SK-N-SH (cell line): ENCODE measurements around the gene OLFM2. TPM values are rescaled to one million over a fixed set of nuclear protein-coding genes. Genes with fewer than 3 reads are reported as not detected.

ENCODE experiments used
- CTCF ChIA-PET: fragments of 300-600, 350-600 bp; formaldehyde crosslinking; extraction: SDS; loops from one replicate; lab custom pipeline; 2021; lab: Yijun Ruan, JAX
- POLR2A ChIA-PET: fragments of 350-600 bp; sonication (Branson Sonifier 250); formaldehyde crosslinking; extraction: SDS; loops from one replicate; lab custom pipeline; 2020; ENCODE audit warnings: antibody characterized with exemption, inconsistent platforms; lab: Yijun Ruan, JAX
- DNase-seq: peaks from one replicate; pipeline ENCODE4 v3.0.0; 2012
- H2AFZ ChIP-seq: fragments of 200-600 bp; sonication (generic); 2 replicates; pipeline ENCODE4 v1.8.1; 2016; ENCODE audit warnings: antibody characterized with exemption, mild to moderate bottlenecking, low read depth
- H3F3A ChIP-seq: fragments of 200-600 bp; sonication (generic); replicated peaks from 2 replicates; pipeline ENCODE3; 2016; ENCODE audit warnings: antibody characterized with exemption, mild to moderate bottlenecking; ENCODE audit not compliant: insufficient read depth
- H3K27ac ChIP-seq, 2 experiments: fragments of 200-500 bp in 1 of 2; fragments of 200-600 bp in 1 of 2; sonication (Bioruptor generic) in 1 of 2; sonication (generic), shearing (Covaris generic) in 1 of 2; 2 replicates each; pipeline versions ENCODE4 v1.5.1 to v1.6.1; 2014 to 2016; ENCODE audit warnings: low read depth in 2 of 2, inconsistent platforms in 1 of 2, low read length in 1 of 2, mild to moderate bottlenecking in 1 of 2, mixed read lengths in 1 of 2
- H3K27me3 ChIP-seq: fragments of 200-600 bp; sonication (generic), shearing (Covaris generic); 2 replicates; pipeline ENCODE4 v1.6.1; 2016; ENCODE audit warnings: mixed run types; ENCODE audit not compliant: insufficient read depth
- H3K36me3 ChIP-seq, 2 experiments: fragments of 200-500 bp in 1 of 2; fragments of 200-600 bp in 1 of 2; sonication (Bioruptor generic) in 1 of 2; sonication (generic) in 1 of 2; replicated peaks in 1 of 2; 2 replicates each; pipeline versions ENCODE3 to v1.5.1; 2014 to 2016; ENCODE audit warnings: low read length in 1 of 2, mild to moderate bottlenecking in 1 of 2; ENCODE audit not compliant: insufficient read depth in 2 of 2, control insufficient read depth in 1 of 2
- H3K4me1 ChIP-seq, 2 experiments: fragments of 200-500 bp in 1 of 2; fragments of 200-600 bp in 1 of 2; sonication (Bioruptor generic) in 1 of 2; sonication (generic), shearing (Covaris generic) in 1 of 2; 2 replicates each; pipeline versions ENCODE4 v1.5.1 to v1.6.1; 2014 to 2016; ENCODE audit warnings: low read depth in 1 of 2, low read length in 1 of 2, mixed run types in 1 of 2; ENCODE audit not compliant: insufficient read depth in 2 of 2, control insufficient read depth in 1 of 2
- H3K4me2 ChIP-seq: fragments of 200-600 bp; sonication (generic), shearing (Covaris generic); 2 replicates; pipeline ENCODE4 v1.6.1; 2017; ENCODE audit warnings: mixed run types
- H3K4me3 ChIP-seq, 2 experiments: fragments of 200-500 bp in 1 of 2; fragments of 200-600 bp in 1 of 2; sonication (Bioruptor generic) in 1 of 2; sonication (generic), shearing (Covaris generic) in 1 of 2; 2 replicates each; pipeline versions ENCODE4 v1.5.1 to v1.8.1; 2014 to 2016; ENCODE audit warnings: low read depth in 2 of 2, inconsistent platforms in 1 of 2, low read length in 1 of 2, mild to moderate bottlenecking in 1 of 2, mixed read lengths in 1 of 2, moderate library complexity in 1 of 2
- H3K79me2 ChIP-seq: fragments of 200-600 bp; sonication (generic); 2 replicates; pipeline ENCODE4 v1.8.1; 2017; ENCODE audit warnings: mild to moderate bottlenecking; ENCODE audit not compliant: insufficient read depth
- H3K9ac ChIP-seq: fragments of 200-600 bp; sonication (generic); 2 replicates; pipeline ENCODE4 v1.6.1; 2017; ENCODE audit warnings: mixed run types
- H3K9me2 ChIP-seq: fragments of 200-600 bp; sonication (generic); 2 replicates; pipeline ENCODE4 v1.6.1; 2017; ENCODE audit warnings: mixed run types
- H3K9me3 ChIP-seq: fragments of 200-600 bp; sonication (generic); 2 replicates; pipeline ENCODE4 v1.6.1; 2017; ENCODE audit warnings: mixed run types, mild to moderate bottlenecking, moderate library complexity
- H4K20me1 ChIP-seq: fragments of 200-600 bp; sonication (generic); 2 replicates; pipeline ENCODE4 v1.6.1; 2017; ENCODE audit warnings: mild to moderate bottlenecking, mixed run types; ENCODE audit not compliant: insufficient read depth
- CHD2 ChIP-seq: fragments of 150-350 bp; IDR thresholded peaks from 2 replicates; pipeline ENCODE4 v1.6.1; 2018; ENCODE audit warnings: low read length; ENCODE audit not compliant: partially characterized antibody
- ELF1 ChIP-seq: IDR thresholded peaks from 2 replicates; pipeline ENCODE4 v1.4.0; 2012
- EZH2phosphoT487 ChIP-seq: fragments of 200-600 bp; sonication (generic); IDR thresholded peaks from 2 replicates; pipeline ENCODE4 v1.6.1; 2017; ENCODE audit warnings: low read depth, mixed run types, mild to moderate bottlenecking, antibody characterized with exemption, moderate library complexity, borderline replicate concordance
- FOSL2 ChIP-seq: IDR thresholded peaks from 2 replicates; pipeline ENCODE4 v1.4.0; 2012; ENCODE audit warnings: low read depth, mild to moderate bottlenecking, moderate library complexity, borderline replicate concordance
- FOXJ3 ChIP-seq: sonication (generic); formaldehyde crosslinking; IDR thresholded peaks from 2 replicates; pipeline ENCODE4 v1.5.1; 2020; ENCODE audit warnings: mild to moderate bottlenecking, missing genetic modification reagents
- MEF2A ChIP-seq: IDR thresholded peaks from 2 replicates; pipeline ENCODE4 v1.4.0; 2012; ENCODE audit warnings: low read depth, borderline replicate concordance
- MXI1 ChIP-seq: IDR thresholded peaks from 2 replicates; pipeline ENCODE4 v1.6.1; 2012; ENCODE audit warnings: mild to moderate bottlenecking, low read depth, low read length, improper control_type of control experiment
- POLR2AphosphoS5 ChIP-seq: IDR thresholded peaks from 2 replicates; pipeline ENCODE4 v1.6.1; 2012; ENCODE audit warnings: low read depth, low read length
- RAD21 ChIP-seq: IDR thresholded peaks from 2 replicates; pipeline ENCODE4 v1.6.1; 2012; ENCODE audit warnings: mild to moderate bottlenecking, low read length
- REST ChIP-seq: IDR thresholded peaks from 2 replicates; pipeline ENCODE4 v1.6.1; 2012; ENCODE audit warnings: mild to moderate bottlenecking, low read depth, low read length, moderate library complexity
- RFX5 ChIP-seq: IDR thresholded peaks from 2 replicates; pipeline ENCODE4 v1.6.1; 2012; ENCODE audit warnings: mild to moderate bottlenecking, improper control_type of control experiment, low read length
- SIN3A ChIP-seq: IDR thresholded peaks from 2 replicates; pipeline ENCODE4 v1.6.1; 2012; ENCODE audit warnings: low read depth, mild to moderate bottlenecking, low read length, moderate library complexity, borderline replicate concordance
- SMC3 ChIP-seq: IDR thresholded peaks from 2 replicates; pipeline ENCODE4 v1.6.1; 2012; ENCODE audit warnings: low read depth, low read length, improper control_type of control experiment
- TAF1 ChIP-seq: IDR thresholded peaks from 2 replicates; pipeline ENCODE4 v1.6.1; 2012; ENCODE audit warnings: low read depth, mild to moderate bottlenecking, low read length, moderate library complexity, borderline replicate concordance
- TCF12 ChIP-seq: IDR thresholded peaks from 2 replicates; pipeline ENCODE4 v1.4.0; 2012
- USF2 ChIP-seq: fragments of 150-350 bp; IDR thresholded peaks from 2 replicates; pipeline ENCODE4 v1.6.1; 2017; ENCODE audit warnings: antibody characterized with exemption, low read length, low read depth, borderline replicate concordance
- YY1 ChIP-seq: IDR thresholded peaks from 2 replicates; pipeline ENCODE4 v1.4.0; 2012; ENCODE audit warnings: low read depth, mild to moderate bottlenecking
- WGBS: methylation state at CpG from one replicate; pipeline ENCODE4 v1.1.6; 2017; ENCODE audit warnings: low lambda C conversion rate; 5-methylcytosine and 5-hydroxymethylcytosine counted together
- polyA plus RNA-seq, 3 experiments: library from polyadenylated mRNA; depleted of rRNA; stranded (reverse); fragments of >200 nt; gene quantifications; 2 replicates each; pipeline ENCODE4 v1.2.3, GENCODE V29; 2012
- TF ChIP-seq, protein P1 (sequence below): fragments of 150-350 bp; IDR thresholded peaks from 2 replicates; pipeline ENCODE4 v1.6.1; 2016; ENCODE audit warnings: mild to moderate bottlenecking, low read depth, low read length
- TF ChIP-seq, protein P2 (sequence below): IDR thresholded peaks from 2 replicates; pipeline ENCODE4 v1.4.0; 2012; ENCODE audit warnings: low read depth, borderline replicate concordance

The OLFM2 gene
- polyA plus RNA-seq, 1 of the 3 experiments (the other 2 are of a cell fraction): 10.7 TPM

- H4K20me1 ChIP-seq: peaks cover 3% of the 10 kb centered on the region; the same call in 1 of the 2 replicates
- H3K4me3 ChIP-seq: no peak overlapping the region
- CTCF ChIA-PET: interaction anchor here (1.0 to 1.8 kb wide), 3 partner anchors 9 to 189 kb away, joined by 3 to 6 read pairs (median 3); no protein-coding TSS in a partner anchor
- 80% methylated on average over 2 of the region's 15 CpGs for WGBS
- no peaks in the 10 kb centered on the region for H3K27me3 ChIP-seq
- no peak overlapping the region for H3K27ac ChIP-seq
- H3K9me3 ChIP-seq: no peaks in the 10 kb centered on the region
- H3K79me2 ChIP-seq: peaks cover 38% of the 10 kb centered on the region
- no peak overlapping the region for H3K4me2 ChIP-seq
- no peaks in the 10 kb centered on the region for H3K9me2 ChIP-seq
- peaks cover 0 to 17% of the 10 kb centered on the region in 2 experiments; a peak in 1 of 4 replicates for H3K4me1 ChIP-seq
- POLR2A ChIA-PET: no interaction called here
- peaks cover 11% of the 10 kb centered on the region for H3F3A ChIP-seq
- no peak overlapping the region for H3K9ac ChIP-seq
- H3K36me3 ChIP-seq: peaks cover 28 to 31% of the 10 kb centered on the region in 2 experiments
- H2AFZ ChIP-seq: no peak overlapping the region
- no peak for TF ChIP-seq TAF1
- no peak for TF ChIP-seq RFX5
- TF ChIP-seq EZH2phosphoT487: no peak
- no peak for TF ChIP-seq RAD21
- TF ChIP-seq, protein P1, sequence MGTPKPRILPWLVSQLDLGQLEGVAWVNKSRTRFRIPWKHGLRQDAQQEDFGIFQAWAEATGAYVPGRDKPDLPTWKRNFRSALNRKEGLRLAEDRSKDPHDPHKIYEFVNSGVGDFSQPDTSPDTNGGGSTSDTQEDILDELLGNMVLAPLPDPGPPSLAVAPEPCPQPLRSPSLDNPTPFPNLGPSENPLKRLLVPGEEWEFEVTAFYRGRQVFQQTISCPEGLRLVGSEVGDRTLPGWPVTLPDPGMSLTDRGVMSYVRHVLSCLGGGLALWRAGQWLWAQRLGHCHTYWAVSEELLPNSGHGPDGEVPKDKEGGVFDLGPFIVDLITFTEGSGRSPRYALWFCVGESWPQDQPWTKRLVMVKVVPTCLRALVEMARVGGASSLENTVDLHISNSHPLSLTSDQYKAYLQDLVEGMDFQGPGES: no peak
- no peak for TF ChIP-seq MXI1
- TF ChIP-seq MEF2A: no peak
- TF ChIP-seq TCF12: no peak
- no peak for TF ChIP-seq POLR2AphosphoS5
- TF ChIP-seq REST: no peak
- no peak for TF ChIP-seq FOSL2
- DNase-seq: no peak
These were observed 98.0 kb downstream of the OLFM2 start for GRCh38 chr19:9838324-9838723.

DNA sequence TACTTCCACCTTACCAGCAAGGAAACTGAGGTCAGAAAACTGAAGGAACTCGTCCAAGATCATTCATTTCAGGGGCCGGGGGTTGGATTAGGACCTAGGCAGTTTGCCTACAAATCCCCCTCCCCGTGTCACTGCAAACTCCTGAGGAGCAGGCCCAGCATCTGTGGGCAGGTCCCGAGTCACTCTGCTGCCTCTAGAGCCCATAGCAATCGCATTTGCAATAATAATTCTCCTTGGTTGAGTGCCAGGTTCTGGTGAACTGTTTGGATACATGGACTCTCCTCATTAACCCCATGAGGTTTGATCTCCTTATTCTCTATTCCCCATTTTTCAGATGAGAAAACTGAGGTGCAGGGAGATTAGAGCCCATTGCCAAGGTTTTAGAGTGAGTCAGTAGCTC lies 100.3 kb downstream of the OLFM2 start:
- Histone ChIP-seq H3K27ac (no peak overlapping the region), H4K20me1 (peaks cover 3% of the 10 kb centered on the region; the same call in 1 of the 2 replicates), H3K36me3 (peaks cover 8 to 32% of the 10 kb centered on the region in 2 experiments), H3K9ac (peak overlapping the region; percentile 79), H3K9me3 (no peaks in the 10 kb centered on the region), H3K9me2 (no peaks in the 10 kb centered on the region), H2AFZ (no peak overlapping the region), H3K79me2 (peaks cover 57% of the 10 kb centered on the region), H3K4me3 (peak overlapping the region; percentile 73 to 80), H3K4me1 (peaks cover 0 to 17% of the 10 kb centered on the region in 2 experiments; a peak in 1 of 4 replicates), H3K27me3 (no peaks in the 10 kb centered on the region), H3K4me2 (peak overlapping the region; percentile 98), H3F3A (peaks cover 21% of the 10 kb centered on the region)
- DNase-seq: peak; percentile 41
- ChIA-PET POLR2A (no interaction called here), CTCF (no interaction called here)
- 4% methylated on average over 4 of the region's 5 CpGs for WGBS
- TF ChIP-seq MEF2A (no peak), FOXJ3 (CRISPR knock-in tag) (no peak), ELF1 (no peak), CHD2 (no peak), YY1 (no peak), USF2 (no peak), SMC3 (no peak), SIN3A (no peak)
- TF ChIP-seq, protein P1: no peak
- TF ChIP-seq, protein P2, sequence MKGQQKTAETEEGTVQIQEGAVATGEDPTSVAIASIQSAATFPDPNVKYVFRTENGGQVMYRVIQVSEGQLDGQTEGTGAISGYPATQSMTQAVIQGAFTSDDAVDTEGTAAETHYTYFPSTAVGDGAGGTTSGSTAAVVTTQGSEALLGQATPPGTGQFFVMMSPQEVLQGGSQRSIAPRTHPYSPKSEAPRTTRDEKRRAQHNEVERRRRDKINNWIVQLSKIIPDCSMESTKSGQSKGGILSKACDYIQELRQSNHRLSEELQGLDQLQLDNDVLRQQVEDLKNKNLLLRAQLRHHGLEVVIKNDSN: no peak
